ENCODE measurements around the gene NAALADL1. TPM values are rescaled to one million over a fixed set of nuclear protein-coding genes. Genes with fewer than 3 reads are reported as not detected.
A peak's percentile ranks its signal among the peaks of the same experiment; 100 is the strongest.
"Not testable (repeated sequence)": the region's sequence is repeated elsewhere in the genome, so short reads cannot be mapped to it uniquely, and the experiment has no call there.

The NAALADL1 gene
- total RNA-seq, 2 donors from 2014 or later, result 6.6 to 7.0 TPM

GRCh38 chr11:65026810-65027209, 31.5 kb downstream of the NAALADL1 start:
- DNase-seq (no peak), ATAC-seq (no peak)
- intact Hi-C loops (cut with DNase I), result no loop called here

GRCh38 chr11:65023502-65023901, 34.9 kb downstream of the NAALADL1 start:
- intact Hi-C loops (cut with DNase I); ATAC-seq; DNase-seq: not testable (repeated sequence)

GRCh38 chr11:65021509-65021908, 36.8 kb downstream of the NAALADL1 start:
- ATAC-seq (no peak), DNase-seq (no peak)
- intact Hi-C loops (cut with DNase I), result no loop called here

- DNase-seq, result no peak
- ATAC-seq, result no peak
- intact Hi-C loops (cut with DNase I), result no loop called here
These were observed 37.4 kb downstream of the NAALADL1 start for GRCh38 chr11:65021003-65021402.

GRCh38 chr11:65019824-65020223, 38.5 kb downstream of the NAALADL1 start:
- ATAC-seq, result peak in 1 of 2 donors; percentile 45
- no peak for DNase-seq
- intact Hi-C loops (cut with DNase I), result no loop called here

- intact Hi-C loops (cut with DNase I), result no loop called here
- ATAC-seq, result no peak
- DNase-seq, result no peak
These were observed 40.4 kb downstream of the NAALADL1 start for GRCh38 chr11:65017937-65018336.

GRCh38 chr11:65016705-65017104, 41.6 kb downstream of the NAALADL1 start:
- DNase-seq, result no peak
- intact Hi-C loops (cut with DNase I), result no loop called here
- ATAC-seq, result no peak

- DNase-seq, result no peak
- peak in 1 of 2 donors; percentile 21 for ATAC-seq
- intact Hi-C loops (cut with DNase I), result loop anchor here in 1 of 2 donors (5.0 kb wide), 1 partner anchor 103 kb away; the partner anchor contains the start of gene ZNHIT2
These were observed 43.6 kb downstream of the NAALADL1 start for GRCh38 chr11:65014726-65015227.

- ATAC-seq (peak; percentile 95), DNase-seq (peak; percentile 96)
- intact Hi-C loops (cut with DNase I), result loop anchor here in 1 of 2 donors (5.0 kb wide), 1 partner anchor 103 kb away; the partner anchor contains the start of gene ZNHIT2
These were observed 44.2 kb downstream of the NAALADL1 start, which contains the start of gene ARL2 for GRCh38 chr11:65013888-65014725. Gene ARL2 (plus strand): TSS chr11:65014160. CDS start chr11:65014208, 48 bp downstream.

- peak; percentile 94 for DNase-seq
- peak; percentile 92 to 93 for ATAC-seq
- intact Hi-C loops (cut with DNase I), result loop anchor here in 1 of 2 donors (5.0 kb wide), 1 partner anchor 104 kb away; the partner anchor contains the start of gene ZNHIT2
These were observed 45.0 kb downstream of the NAALADL1 start for GRCh38 chr11:65013130-65013887.

GRCh38 chr11:65008873-65009272, 49.5 kb downstream of the NAALADL1 start:
- intact Hi-C loops (cut with DNase I), result loop anchor here in 1 of 2 donors (10.0 kb wide), 1 partner anchor 74 kb away; the partner anchor contains the start of gene GPHA2
- DNase-seq (no peak), ATAC-seq (no peak)

- intact Hi-C loops (cut with DNase I), result loop anchor here in 1 of 2 donors (10.0 kb wide), 1 partner anchor 73 kb away; the partner anchor contains the start of gene GPHA2
- ATAC-seq (no peak), DNase-seq (no peak)
These were observed 50.3 kb downstream of the NAALADL1 start for GRCh38 chr11:65008016-65008415.

GRCh38 chr11:65003968-65004367, 54.4 kb downstream of the NAALADL1 start:
- ATAC-seq, DNase-seq: not testable (repeated sequence)
- intact Hi-C loops (cut with DNase I), result loop anchor here in 1 of 2 donors (10.0 kb wide), 1 partner anchor 69 kb away; the partner anchor contains the start of gene GPHA2

- DNase-seq (no peak), ATAC-seq (no peak)
- intact Hi-C loops (cut with DNase I), result loop anchor here in 1 of 2 donors (10.0 kb wide), 1 partner anchor 68 kb away; the partner anchor contains the start of gene GPHA2
These were observed 55.1 kb downstream of the NAALADL1 start for GRCh38 chr11:65003282-65003681.

GRCh38 chr11:65002706-65003105, 55.6 kb downstream of the NAALADL1 start:
- no peak for ATAC-seq
- intact Hi-C loops (cut with DNase I), result loop anchor here in 1 of 2 donors (10.0 kb wide), 1 partner anchor 68 kb away; the partner anchor contains the start of gene GPHA2
- DNase-seq, result no peak

- DNase-seq, result no peak
- intact Hi-C loops (cut with DNase I), result no loop called here
- ATAC-seq, result no peak
These were observed 58.9 kb downstream of the NAALADL1 start for GRCh38 chr11:64999478-64999877.

- no peak for DNase-seq
- no peak for ATAC-seq
- intact Hi-C loops (cut with DNase I), result no loop called here
These were observed 59.5 kb downstream of the NAALADL1 start for GRCh38 chr11:64998690-64999431.

- intact Hi-C loops (cut with DNase I), result no loop called here
- ATAC-seq (no peak), DNase-seq (no peak)
These were observed 60.2 kb downstream of the NAALADL1 start for GRCh38 chr11:64998141-64998540.

Measured in left cardiac atrium (tissue), 4 donors.